Activated T-helper 1 cell treated with Interleukin-2 at 50 U/mL for 16 hours (primary cell): ENCODE results near the gene BMP6.

Source experiments
- DNase-seq: peaks from one replicate; pipeline ENCODE4 v3.0.0-alpha.2; 2020; ENCODE audit warnings: low read depth

Gene BMP6

GRCh38 chr6:7906741-7907140, 180.8 kb downstream of the BMP6 start:
- no peak for DNase-seq

- DNase-seq, result no peak
Measured at GRCh38 chr6:7907159-7907558, 181.3 kb downstream of the BMP6 start.

- peak; percentile 6 for DNase-seq
Measured at GRCh38 chr6:7909323-7910276, 183.7 kb downstream of the BMP6 start.

GRCh38 chr6:7910298-7910653, 184.4 kb downstream of the BMP6 start:
- DNase-seq, result no peak

GRCh38 chr6:7910654-7911344, 184.9 kb downstream of the BMP6 start, which contains the start of gene TXNDC5:
TSS of gene TXNDC5 (minus strand) at chr6:7910788. CDS start at chr6:7910776, 12 bp downstream.
- DNase-seq, result peak; percentile 56

GRCh38 chr6:7911345-7911725, 185.4 kb downstream of the BMP6 start:
- DNase-seq, result no peak

GRCh38 chr6:7912024-7912423, 186.1 kb downstream of the BMP6 start:
- no peak for DNase-seq

GRCh38 chr6:7912736-7913517, 187.0 kb downstream of the BMP6 start:
- no peak for DNase-seq

GRCh38 chr6:7914311-7914710, 188.4 kb downstream of the BMP6 start:
- no peak for DNase-seq

- no peak for DNase-seq
Measured at GRCh38 chr6:7914991-7915789, 189.3 kb downstream of the BMP6 start.

- DNase-seq, result no peak
Measured at GRCh38 chr6:7916959-7917358, 191.1 kb downstream of the BMP6 start.

- no peak for DNase-seq
Measured at GRCh38 chr6:7917729-7918128, 191.8 kb downstream of the BMP6 start.

- DNase-seq, result no peak
Measured at GRCh38 chr6:7918403-7918802, 192.5 kb downstream of the BMP6 start.

GRCh38 chr6:7919871-7920270, 194.0 kb downstream of the BMP6 start:
- DNase-seq, result no peak

- DNase-seq, result no peak
Measured at GRCh38 chr6:7920425-7920824, 194.5 kb downstream of the BMP6 start.

- no peak for DNase-seq
Measured at GRCh38 chr6:7921046-7921445, 195.1 kb downstream of the BMP6 start.

- no peak for DNase-seq
Measured at GRCh38 chr6:7921632-7922092, 195.8 kb downstream of the BMP6 start.

GRCh38 chr6:7922596-7922995, 196.7 kb downstream of the BMP6 start:
- DNase-seq, result no peak

GRCh38 chr6:7924867-7925266, 199.0 kb downstream of the BMP6 start:
- no peak for DNase-seq
